Measurements from ENCODE around the gene FGF16.

DNA sequence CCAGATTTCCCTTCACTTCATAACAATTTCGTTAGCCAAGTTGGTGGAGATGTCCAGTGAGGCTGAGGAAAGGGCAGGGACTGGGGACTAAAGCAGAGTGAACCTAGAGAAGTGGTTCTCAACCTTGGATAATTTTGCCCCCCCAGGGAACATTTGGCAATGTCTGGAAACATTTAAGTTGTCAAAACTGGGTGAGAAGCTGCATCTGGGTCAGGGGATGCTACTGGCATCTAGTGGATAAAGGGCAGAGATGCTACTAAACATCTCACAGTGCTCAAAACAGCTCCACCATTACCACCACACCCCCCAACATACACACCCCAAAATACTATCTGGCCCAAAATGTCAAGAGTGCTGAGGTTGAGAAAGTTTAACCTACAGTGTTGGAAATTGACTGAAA lies 32.0 kb upstream of the FGF16 start:
- TF ChIP-seq, protein P1, sequence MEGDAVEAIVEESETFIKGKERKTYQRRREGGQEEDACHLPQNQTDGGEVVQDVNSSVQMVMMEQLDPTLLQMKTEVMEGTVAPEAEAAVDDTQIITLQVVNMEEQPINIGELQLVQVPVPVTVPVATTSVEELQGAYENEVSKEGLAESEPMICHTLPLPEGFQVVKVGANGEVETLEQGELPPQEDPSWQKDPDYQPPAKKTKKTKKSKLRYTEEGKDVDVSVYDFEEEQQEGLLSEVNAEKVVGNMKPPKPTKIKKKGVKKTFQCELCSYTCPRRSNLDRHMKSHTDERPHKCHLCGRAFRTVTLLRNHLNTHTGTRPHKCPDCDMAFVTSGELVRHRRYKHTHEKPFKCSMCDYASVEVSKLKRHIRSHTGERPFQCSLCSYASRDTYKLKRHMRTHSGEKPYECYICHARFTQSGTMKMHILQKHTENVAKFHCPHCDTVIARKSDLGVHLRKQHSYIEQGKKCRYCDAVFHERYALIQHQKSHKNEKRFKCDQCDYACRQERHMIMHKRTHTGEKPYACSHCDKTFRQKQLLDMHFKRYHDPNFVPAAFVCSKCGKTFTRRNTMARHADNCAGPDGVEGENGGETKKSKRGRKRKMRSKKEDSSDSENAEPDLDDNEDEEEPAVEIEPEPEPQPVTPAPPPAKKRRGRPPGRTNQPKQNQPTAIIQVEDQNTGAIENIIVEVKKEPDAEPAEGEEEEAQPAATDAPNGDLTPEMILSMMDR (IDR thresholded peaks at IDR 0.05 in 4 of 5, conservative IDR thresholded peaks at IDR 0.05 in 1 of 5) = no peak
- TF ChIP-seq POLR2A (IDR thresholded peaks at IDR 0.05) = no peak

Measured in gastrocnemius medialis (tissue), 4 donors.